Thyroid gland (tissue), 4 donors: ENCODE data around the gene SLBP. TPM values are rescaled to one million over a fixed set of nuclear protein-coding genes. Genes with fewer than 3 reads are reported as not detected.
"Not testable (repeated sequence)": the region's sequence is repeated elsewhere in the genome, so short reads cannot be mapped to it uniquely, and the experiment has no call there.

Source experiments
- DNase-seq, 2 donors: peaks; one replicate each; pipeline ENCODE4 v3.0.0-alpha.2; 2019
- H3K27ac ChIP-seq, 3 donors: fragments of 200-600 bp; sonication (generic); 1 replicate in 2 of 3; 2 replicates in 1 of 3; pipeline ENCODE4 v1.5.1; 2016 to 2019; ENCODE audit warnings: mild to moderate bottlenecking in 1 of 3, moderate library complexity in 1 of 3
- H3K27me3 ChIP-seq: fragments of 200-600 bp; sonication (generic); one replicate; pipeline ENCODE4 v1.5.1; 2019
- H3K36me3 ChIP-seq, 2 donors: fragments of 200-600 bp; sonication (generic); one replicate each; pipeline ENCODE4 v1.5.1; 2016 to 2019
- H3K4me1 ChIP-seq, 2 donors: fragments of 200-600 bp; sonication (generic); one replicate each; pipeline ENCODE4 v1.5.1; 2017 to 2019
- H3K4me3 ChIP-seq, 3 donors: fragments of 200-600 bp; sonication (generic); replicated peaks in 1 of 3; 1 replicate in 2 of 3; 2 replicates in 1 of 3; pipeline ENCODE4 v1.5.1; 2016; ENCODE audit warnings: mild to moderate bottlenecking in 1 of 3
- H3K9me3 ChIP-seq: fragments of 200-600 bp; sonication (generic); one replicate; pipeline ENCODE4 v1.5.1; 2017
- CTCF ChIP-seq, 6 experiments: fragments of 200-600 bp in 3 of 6; fragments of 450-650 bp in 3 of 6; sonication (generic) in 3 of 6; IDR thresholded peaks; one replicate each; pipeline ENCODE4 v1.5.1; 2016 to 2019; ENCODE audit warnings: antibody characterized with exemption in 6 of 6, mild to moderate bottlenecking in 2 of 6, inconsistent platforms in 1 of 6, moderate library complexity in 1 of 6
- POLR2A ChIP-seq, 2 donors: fragments of 450-650 bp; IDR thresholded peaks; one replicate each; pipeline ENCODE4 v1.6.1; 2017; ENCODE audit warnings: antibody characterized with exemption in 2 of 2, mild to moderate bottlenecking in 2 of 2, moderate library complexity in 1 of 2
- WGBS, 2 donors: methylation state at CpG; one replicate each; pipeline ENCODE4 v1.1.5; 2017; 5-methylcytosine and 5-hydroxymethylcytosine counted together
- intact Hi-C: fragments of 100-400 bp; cut with DNase I; formaldehyde crosslinking; loops from one replicate; pipeline ENCODE4 v1.15.1; 2023
- total RNA-seq, 4 donors: library from RNA; depleted of rRNA; stranded (reverse); fragments of >200 nt; gene quantifications; one replicate each; pipeline ENCODE4 v1.2.3, GENCODE V29; 2016

SLBP gene
- total RNA-seq, 4 donors from 2014 or later, result 41.2 to 48.5 (median 43.3) TPM

- DNase-seq, result no peak
- no peaks in the 10 kb centered on the region for H3K27me3 ChIP-seq
- H3K36me3 ChIP-seq, result no peaks in the 10 kb centered on the region
- no peak for TF ChIP-seq POLR2A (IDR thresholded peaks at IDR 0.05)
- TF ChIP-seq CTCF (IDR thresholded peaks at IDR 0.05), result no peak
- intact Hi-C loops, result no loop called here
- WGBS, 2 donors, result 70 to 75% methylated on average over 9 of the region's 9 CpGs
- no peaks in the 10 kb centered on the region for H3K4me1 ChIP-seq
- H3K27ac ChIP-seq, result no peak overlapping the region
- no peaks in the 10 kb centered on the region for H3K9me3 ChIP-seq
- H3K4me3 ChIP-seq, result no peak overlapping the region
These were observed 37.4 kb downstream of the SLBP start for GRCh38 chr4:1674682-1675081.

- Histone ChIP-seq H3K9me3 (no peaks in the 10 kb centered on the region), H3K4me3 (no peak overlapping the region), H3K4me1 (no peaks in the 10 kb centered on the region), H3K27ac (no peak overlapping the region), H3K36me3 (no peaks in the 10 kb centered on the region), H3K27me3 (no peaks in the 10 kb centered on the region)
- DNase-seq, result no peak
- TF ChIP-seq CTCF (IDR thresholded peaks at IDR 0.05) (no peak), POLR2A (IDR thresholded peaks at IDR 0.05) (no peak)
- intact Hi-C loops, result no loop called here
- WGBS, 2 donors, result 86 to 88% methylated on average over 20 of the region's 20 CpGs
These were observed 38.4 kb downstream of the SLBP start for GRCh38 chr4:1673671-1674070.

GRCh38 chr4:1671011-1671410 is 41.1 kb downstream of the SLBP start:
- H3K4me1 ChIP-seq, H3K27ac ChIP-seq, H3K4me3 ChIP-seq, H3K27me3 ChIP-seq, DNase-seq, intact Hi-C loops, H3K36me3 ChIP-seq, H3K9me3 ChIP-seq: not testable (repeated sequence)
- 87 to 94% methylated on average over 12 to 14 of the region's 20 CpGs for WGBS, 2 donors

- 90 to 94% methylated on average over 7 of the region's 11 CpGs for WGBS, 2 donors
- no peak for DNase-seq
- H3K27ac ChIP-seq, result no peak overlapping the region
- no peak overlapping the region for H3K4me3 ChIP-seq
- no peaks in the 10 kb centered on the region for H3K9me3 ChIP-seq
- H3K4me1 ChIP-seq, result no peaks in the 10 kb centered on the region
- intact Hi-C loops, result no loop called here
- TF ChIP-seq CTCF (IDR thresholded peaks at IDR 0.05), result no peak
- no peak for TF ChIP-seq POLR2A (IDR thresholded peaks at IDR 0.05)
- H3K27me3 ChIP-seq, result no peaks in the 10 kb centered on the region
- H3K36me3 ChIP-seq, result no peaks in the 10 kb centered on the region
These were observed 41.8 kb downstream of the SLBP start for GRCh38 chr4:1670279-1670678.

- no peak overlapping the region for H3K4me3 ChIP-seq
- intact Hi-C loops, result no loop called here
- no peaks in the 10 kb centered on the region for H3K9me3 ChIP-seq
- no peaks in the 10 kb centered on the region for H3K36me3 ChIP-seq
- 91 to 93% methylated on average over 19 to 21 of the region's 21 CpGs for WGBS, 2 donors
- H3K27me3 ChIP-seq, result no peaks in the 10 kb centered on the region
- no peak for DNase-seq
- no peak overlapping the region for H3K27ac ChIP-seq
- TF ChIP-seq CTCF (IDR thresholded peaks at IDR 0.05) (no peak), POLR2A (IDR thresholded peaks at IDR 0.05) (no peak)
- no peaks in the 10 kb centered on the region for H3K4me1 ChIP-seq
These were observed 42.3 kb downstream of the SLBP start for GRCh38 chr4:1669850-1670249.

GRCh38 chr4:1669270-1669669 is 42.8 kb downstream of the SLBP start:
- no peaks in the 10 kb centered on the region for H3K9me3 ChIP-seq
- no peaks in the 10 kb centered on the region for H3K27me3 ChIP-seq
- no peaks in the 10 kb centered on the region for H3K36me3 ChIP-seq
- H3K4me3 ChIP-seq, result no peak overlapping the region
- TF ChIP-seq POLR2A (IDR thresholded peaks at IDR 0.05), result no peak
- no peak for TF ChIP-seq CTCF (IDR thresholded peaks at IDR 0.05)
- H3K27ac ChIP-seq, result no peak overlapping the region
- DNase-seq, result no peak
- WGBS, 2 donors, result 89 to 98% methylated on average over 4 to 5 of the region's 12 CpGs
- intact Hi-C loops, result no loop called here
- no peaks in the 10 kb centered on the region for H3K4me1 ChIP-seq
